Measurements from ENCODE around the gene ARHGEF4. TPM values are rescaled to one million over a fixed set of nuclear protein-coding genes. Genes with fewer than 3 reads are reported as not detected.

The ARHGEF4 gene
- total and polyA plus RNA-seq, 2 experiments from 2014 or later: 4.6 to 16.6 TPM

- TF ChIP-seq, protein P1, sequence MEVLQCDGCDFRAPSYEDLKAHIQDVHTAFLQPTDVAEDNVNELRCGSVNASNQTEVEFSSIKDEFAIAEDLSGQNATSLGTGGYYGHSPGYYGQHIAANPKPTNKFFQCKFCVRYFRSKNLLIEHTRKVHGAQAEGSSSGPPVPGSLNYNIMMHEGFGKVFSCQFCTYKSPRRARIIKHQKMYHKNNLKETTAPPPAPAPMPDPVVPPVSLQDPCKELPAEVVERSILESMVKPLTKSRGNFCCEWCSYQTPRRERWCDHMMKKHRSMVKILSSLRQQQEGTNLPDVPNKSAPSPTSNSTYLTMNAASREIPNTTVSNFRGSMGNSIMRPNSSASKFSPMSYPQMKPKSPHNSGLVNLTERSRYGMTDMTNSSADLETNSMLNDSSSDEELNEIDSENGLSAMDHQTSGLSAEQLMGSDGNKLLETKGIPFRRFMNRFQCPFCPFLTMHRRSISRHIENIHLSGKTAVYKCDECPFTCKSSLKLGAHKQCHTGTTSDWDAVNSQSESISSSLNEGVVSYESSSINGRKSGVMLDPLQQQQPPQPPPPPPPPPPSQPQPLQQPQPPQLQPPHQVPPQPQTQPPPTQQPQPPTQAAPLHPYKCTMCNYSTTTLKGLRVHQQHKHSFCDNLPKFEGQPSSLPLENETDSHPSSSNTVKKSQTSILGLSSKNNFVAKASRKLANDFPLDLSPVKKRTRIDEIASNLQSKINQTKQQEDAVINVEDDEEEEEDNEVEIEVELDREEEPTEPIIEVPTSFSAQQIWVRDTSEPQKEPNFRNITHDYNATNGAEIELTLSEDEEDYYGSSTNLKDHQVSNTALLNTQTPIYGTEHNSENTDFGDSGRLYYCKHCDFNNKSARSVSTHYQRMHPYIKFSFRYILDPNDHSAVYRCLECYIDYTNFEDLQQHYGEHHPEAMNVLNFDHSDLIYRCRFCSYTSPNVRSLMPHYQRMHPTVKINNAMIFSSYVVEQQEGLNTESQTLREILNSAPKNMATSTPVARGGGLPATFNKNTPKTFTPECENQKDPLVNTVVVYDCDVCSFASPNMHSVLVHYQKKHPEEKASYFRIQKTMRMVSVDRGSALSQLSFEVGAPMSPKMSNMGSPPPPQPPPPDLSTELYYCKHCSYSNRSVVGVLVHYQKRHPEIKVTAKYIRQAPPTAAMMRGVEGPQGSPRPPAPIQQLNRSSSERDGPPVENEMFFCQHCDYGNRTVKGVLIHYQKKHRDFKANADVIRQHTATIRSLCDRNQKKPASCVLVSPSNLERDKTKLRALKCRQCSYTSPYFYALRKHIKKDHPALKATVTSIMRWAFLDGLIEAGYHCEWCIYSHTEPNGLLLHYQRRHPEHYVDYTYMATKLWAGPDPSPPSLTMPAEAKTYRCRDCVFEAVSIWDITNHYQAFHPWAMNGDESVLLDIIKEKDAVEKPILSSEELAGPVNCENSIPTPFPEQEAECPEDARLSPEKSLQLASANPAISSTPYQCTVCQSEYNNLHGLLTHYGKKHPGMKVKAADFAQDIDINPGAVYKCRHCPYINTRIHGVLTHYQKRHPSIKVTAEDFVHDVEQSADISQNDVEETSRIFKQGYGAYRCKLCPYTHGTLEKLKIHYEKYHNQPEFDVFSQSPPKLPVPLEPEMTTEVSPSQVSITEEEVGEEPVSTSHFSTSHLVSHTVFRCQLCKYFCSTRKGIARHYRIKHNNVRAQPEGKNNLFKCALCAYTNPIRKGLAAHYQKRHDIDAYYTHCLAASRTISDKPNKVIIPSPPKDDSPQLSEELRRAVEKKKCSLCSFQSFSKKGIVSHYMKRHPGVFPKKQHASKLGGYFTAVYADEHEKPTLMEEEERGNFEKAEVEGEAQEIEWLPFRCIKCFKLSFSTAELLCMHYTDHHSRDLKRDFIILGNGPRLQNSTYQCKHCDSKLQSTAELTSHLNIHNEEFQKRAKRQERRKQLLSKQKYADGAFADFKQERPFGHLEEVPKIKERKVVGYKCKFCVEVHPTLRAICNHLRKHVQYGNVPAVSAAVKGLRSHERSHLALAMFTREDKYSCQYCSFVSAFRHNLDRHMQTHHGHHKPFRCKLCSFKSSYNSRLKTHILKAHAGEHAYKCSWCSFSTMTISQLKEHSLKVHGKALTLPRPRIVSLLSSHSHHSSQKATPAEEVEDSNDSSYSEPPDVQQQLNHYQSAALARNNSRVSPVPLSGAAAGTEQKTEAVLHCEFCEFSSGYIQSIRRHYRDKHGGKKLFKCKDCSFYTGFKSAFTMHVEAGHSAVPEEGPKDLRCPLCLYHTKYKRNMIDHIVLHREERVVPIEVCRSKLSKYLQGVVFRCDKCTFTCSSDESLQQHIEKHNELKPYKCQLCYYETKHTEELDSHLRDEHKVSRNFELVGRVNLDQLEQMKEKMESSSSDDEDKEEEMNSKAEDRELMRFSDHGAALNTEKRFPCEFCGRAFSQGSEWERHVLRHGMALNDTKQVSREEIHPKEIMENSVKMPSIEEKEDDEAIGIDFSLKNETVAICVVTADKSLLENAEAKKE (CRISPR knock-in tag; IDR thresholded peaks at IDR 0.05): no peak
Measured at GRCh38 chr2:130790312-130790711, 46.4 kb upstream of the ARHGEF4 start (continued).

- H3K4me2 ChIP-seq: no peak overlapping the region
- no peaks in the 10 kb centered on the region for H3K36me3 Mint-ChIP-seq (ENCODE audit: low read depth)
- H3K27ac Mint-ChIP-seq: no peak overlapping the region
- no peaks in the 10 kb centered on the region for H3K9me2 ChIP-seq (ENCODE audit: insufficient read depth)
- no peaks in the 10 kb centered on the region for H4K20me1 ChIP-seq (replicated peaks; ENCODE audit: insufficient read depth)
- H3K36me3 ChIP-seq (ENCODE audit: insufficient read depth): no peaks in the 10 kb centered on the region
- no peaks in the 10 kb centered on the region for H3K79me2 ChIP-seq (replicated peaks; ENCODE audit: insufficient read depth)
- H2AFZ ChIP-seq: no peak overlapping the region
- H3K27ac ChIP-seq (ENCODE audit: low read depth): no peak overlapping the region
- H3K4me1 ChIP-seq (ENCODE audit: insufficient read depth): no peaks in the 10 kb centered on the region
- no peaks in the 10 kb centered on the region for H3F3A ChIP-seq (replicated peaks; ENCODE audit: low read depth)
- no peaks in the 10 kb centered on the region for H3K9me3 Mint-ChIP-seq
- DNase-seq (ENCODE audit: low spot score) (no peak), ATAC-seq (no peak)
- no peak overlapping the region; the same call in 2 of the 3 replicates for H3K4me3 Mint-ChIP-seq
- H3K27me3 ChIP-seq (ENCODE audit: insufficient read depth): no peaks in the 10 kb centered on the region
- H3K4me3 ChIP-seq: no peak overlapping the region
- H3K4me1 Mint-ChIP-seq: no peaks in the 10 kb centered on the region; the same call in 2 of the 3 replicates
- H3K27me3 Mint-ChIP-seq (ENCODE audit: insufficient read depth, low read depth, poor library complexity): peaks cover 3% of the 10 kb centered on the region
- TF ChIP-seq JUNB (IDR thresholded peaks at IDR 0.05; ENCODE audit: unreplicated experiment) (no peak), EZH2phosphoT487 (IDR thresholded peaks at IDR 0.05; ENCODE audit: unreplicated experiment) (no peak)
- TF ChIP-seq, protein P1 (CRISPR knock-in tag; IDR thresholded peaks at IDR 0.05): no peak
- TF ChIP-seq, protein P2, sequence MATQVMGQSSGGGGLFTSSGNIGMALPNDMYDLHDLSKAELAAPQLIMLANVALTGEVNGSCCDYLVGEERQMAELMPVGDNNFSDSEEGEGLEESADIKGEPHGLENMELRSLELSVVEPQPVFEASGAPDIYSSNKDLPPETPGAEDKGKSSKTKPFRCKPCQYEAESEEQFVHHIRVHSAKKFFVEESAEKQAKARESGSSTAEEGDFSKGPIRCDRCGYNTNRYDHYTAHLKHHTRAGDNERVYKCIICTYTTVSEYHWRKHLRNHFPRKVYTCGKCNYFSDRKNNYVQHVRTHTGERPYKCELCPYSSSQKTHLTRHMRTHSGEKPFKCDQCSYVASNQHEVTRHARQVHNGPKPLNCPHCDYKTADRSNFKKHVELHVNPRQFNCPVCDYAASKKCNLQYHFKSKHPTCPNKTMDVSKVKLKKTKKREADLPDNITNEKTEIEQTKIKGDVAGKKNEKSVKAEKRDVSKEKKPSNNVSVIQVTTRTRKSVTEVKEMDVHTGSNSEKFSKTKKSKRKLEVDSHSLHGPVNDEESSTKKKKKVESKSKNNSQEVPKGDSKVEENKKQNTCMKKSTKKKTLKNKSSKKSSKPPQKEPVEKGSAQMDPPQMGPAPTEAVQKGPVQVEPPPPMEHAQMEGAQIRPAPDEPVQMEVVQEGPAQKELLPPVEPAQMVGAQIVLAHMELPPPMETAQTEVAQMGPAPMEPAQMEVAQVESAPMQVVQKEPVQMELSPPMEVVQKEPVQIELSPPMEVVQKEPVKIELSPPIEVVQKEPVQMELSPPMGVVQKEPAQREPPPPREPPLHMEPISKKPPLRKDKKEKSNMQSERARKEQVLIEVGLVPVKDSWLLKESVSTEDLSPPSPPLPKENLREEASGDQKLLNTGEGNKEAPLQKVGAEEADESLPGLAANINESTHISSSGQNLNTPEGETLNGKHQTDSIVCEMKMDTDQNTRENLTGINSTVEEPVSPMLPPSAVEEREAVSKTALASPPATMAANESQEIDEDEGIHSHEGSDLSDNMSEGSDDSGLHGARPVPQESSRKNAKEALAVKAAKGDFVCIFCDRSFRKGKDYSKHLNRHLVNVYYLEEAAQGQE (IDR thresholded peaks at IDR 0.05; ENCODE audit: unreplicated experiment): no peak
Measured at GRCh38 chr2:130790804-130791616, 45.7 kb upstream of the ARHGEF4 start.

Data from GM23338 (cell line).